Spleen (tissue), 13 donors: ENCODE data around the gene JAML. TPM values are rescaled to one million over a fixed set of nuclear protein-coding genes. Genes with fewer than 3 reads are reported as not detected.

Source experiments
- DNase-seq: peaks from one replicate; pipeline ENCODE4 v3.0.0-alpha.2; 2020
- H3K27ac ChIP-seq, 8 donors: fragments of 200-600 bp; sonication (generic) in 7 of 8; 1 replicate in 4 of 8; 2 replicates in 4 of 8; pipeline versions ENCODE4 v1.5.0 to v1.8.0; 2016 to 2021; ENCODE audit warnings: inconsistent platforms in 4 of 8, mild to moderate bottlenecking in 4 of 8, moderate library complexity in 1 of 8
- H3K27me3 ChIP-seq, 7 donors: fragments of 200-600 bp; sonication (generic) in 6 of 7; replicated peaks in 1 of 7; 1 replicate in 4 of 7; 2 replicates in 3 of 7; pipeline versions ENCODE4 v1.5.0 to v1.8.0; 2016 to 2021; ENCODE audit warnings: inconsistent platforms in 3 of 7, mild to moderate bottlenecking in 1 of 7
- H3K36me3 ChIP-seq, 6 donors: fragments of 200-600 bp; sonication (generic) in 5 of 6; 1 replicate in 4 of 6; 2 replicates in 2 of 6; pipeline versions ENCODE4 v1.5.0 to v1.8.0; 2016 to 2021; ENCODE audit warnings: inconsistent platforms in 2 of 6
- H3K4me1 ChIP-seq, 6 donors: fragments of 200-600 bp; sonication (generic) in 5 of 6; 1 replicate in 3 of 6; 2 replicates in 3 of 6; pipeline versions ENCODE4 v1.5.0 to v1.8.0; 2016 to 2021; ENCODE audit warnings: inconsistent platforms in 3 of 6
- H3K4me3 ChIP-seq, 8 donors: fragments of 200-600 bp; sonication (generic) in 7 of 8; 1 replicate in 4 of 8; 2 replicates in 4 of 8; pipeline versions ENCODE4 v1.5.0 to v1.8.0; 2016 to 2021; ENCODE audit warnings: inconsistent platforms in 4 of 8, mild to moderate bottlenecking in 4 of 8, moderate library complexity in 2 of 8
- H3K9me3 ChIP-seq, 8 donors: fragments of 200-600 bp; sonication (generic) in 7 of 8; 1 replicate in 4 of 8; 2 replicates in 4 of 8; pipeline versions ENCODE4 v1.5.0 to v1.8.0; 2016 to 2021; ENCODE audit warnings: inconsistent platforms in 4 of 8
- POLR2A ChIP-seq, 3 donors: fragments of 450-650 bp; IDR thresholded peaks; one replicate each; pipeline ENCODE4 v1.5.1; 2017; ENCODE audit warnings: antibody characterized with exemption in 3 of 3, mild to moderate bottlenecking in 1 of 3
- POLR2AphosphoS5 ChIP-seq, 3 donors: sonication (generic); formaldehyde crosslinking; IDR thresholded peaks; one replicate each; pipeline ENCODE4 v1.5.1; 2017; ENCODE audit warnings: antibody characterized with exemption in 3 of 3
- WGBS, 5 donors: extraction: QIAGEN DNeasy Blood & Tissue Kit in 3 of 5; methylation state at CpG; one replicate each; pipeline versions ENCODE4 v1.1.5 to v1.1.7; 2013 to 2018; 5-methylcytosine and 5-hydroxymethylcytosine counted together
- intact Hi-C: fragments of 100-400 bp; cut with DNase I; formaldehyde crosslinking; loops from one replicate; pipeline ENCODE4 v1.15.0; 2023; ENCODE audit warnings: low total_unique reads
- long read RNA-seq, 2 donors: transcript quantifications; one replicate each; lab custom pipeline, GENCODE V29; 2026
- polyA plus RNA-seq, 3 donors: library from polyadenylated mRNA; stranded (reverse); fragments of 200-250 nt; gene quantifications; one replicate each; pipeline ENCODE4 v1.2.1, GENCODE V29; 2013
- total RNA-seq, 7 donors: library from RNA; depleted of rRNA in 3 of 7; stranded (reverse); fragments of >200 nt in 3 of 7; fragmentation: NEBNext Ultra II Directional in 4 of 7; extraction: Animal tissue kit (Norgen Biotek cat#: 25700) in 4 of 7; gene quantifications; one replicate each; pipeline versions ENCODE4 v1.1.0 to v1.2.1, GENCODE V29; 2016 to 2021
- TF ChIP-seq, protein P1 (sequence below), 11 experiments: fragments of 200-600 bp in 7 of 11; fragments of 450-650 bp in 4 of 11; sonication (generic) in 4 of 11; IDR thresholded peaks in 8 of 11; conservative IDR thresholded peaks in 3 of 11; 1 replicate in 7 of 11; 2 replicates in 4 of 11; pipeline versions ENCODE4 v1.4.0 to v1.8.0; 2016 to 2021; ENCODE audit warnings: antibody characterized with exemption in 11 of 11, inconsistent platforms in 4 of 11, mild to moderate bottlenecking in 1 of 11
- donor health status: healthy with polysubstance abuse.
- donor health status: DM: no; HTN: no; CAD: no; lungs with moderate emphysema.
- donor health status: DM: no; HTN: no; CAD: no.
- donor health status: Bipolar disorder and iron deficiency.
- donor health status: healthy.
- donor health status: DM: no; HTN: no; CAD: no.
- donor health status: DM: yes; HTN: yes; CAD: no.

The JAML gene, protein sequence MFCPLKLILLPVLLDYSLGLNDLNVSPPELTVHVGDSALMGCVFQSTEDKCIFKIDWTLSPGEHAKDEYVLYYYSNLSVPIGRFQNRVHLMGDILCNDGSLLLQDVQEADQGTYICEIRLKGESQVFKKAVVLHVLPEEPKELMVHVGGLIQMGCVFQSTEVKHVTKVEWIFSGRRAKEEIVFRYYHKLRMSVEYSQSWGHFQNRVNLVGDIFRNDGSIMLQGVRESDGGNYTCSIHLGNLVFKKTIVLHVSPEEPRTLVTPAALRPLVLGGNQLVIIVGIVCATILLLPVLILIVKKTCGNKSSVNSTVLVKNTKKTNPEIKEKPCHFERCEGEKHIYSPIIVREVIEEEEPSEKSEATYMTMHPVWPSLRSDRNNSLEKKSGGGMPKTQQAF
- 100 to 1,000 TPM in 2 of 7 donors, 10 to 100 TPM in 5; 45.5 to 180 (median 91.3) TPM for total RNA-seq
- polyA plus RNA-seq = 100 to 1,000 TPM in 1 of 3 donors, 10 to 100 TPM in 2; 18.2 to 154 (median 42.0) TPM
- long read RNA-seq, donor 1, partial matches to known transcripts = 0 of 1 reads
- long read RNA-seq, donor 1, other reads (novel, unspliced or antisense) = 0 of 1 reads
- long read RNA-seq, donor 2, partial matches to known transcripts = 0 of 7 reads
- long read RNA-seq, donor 2, other reads (novel, unspliced or antisense) = 0 of 7 reads

DNA sequence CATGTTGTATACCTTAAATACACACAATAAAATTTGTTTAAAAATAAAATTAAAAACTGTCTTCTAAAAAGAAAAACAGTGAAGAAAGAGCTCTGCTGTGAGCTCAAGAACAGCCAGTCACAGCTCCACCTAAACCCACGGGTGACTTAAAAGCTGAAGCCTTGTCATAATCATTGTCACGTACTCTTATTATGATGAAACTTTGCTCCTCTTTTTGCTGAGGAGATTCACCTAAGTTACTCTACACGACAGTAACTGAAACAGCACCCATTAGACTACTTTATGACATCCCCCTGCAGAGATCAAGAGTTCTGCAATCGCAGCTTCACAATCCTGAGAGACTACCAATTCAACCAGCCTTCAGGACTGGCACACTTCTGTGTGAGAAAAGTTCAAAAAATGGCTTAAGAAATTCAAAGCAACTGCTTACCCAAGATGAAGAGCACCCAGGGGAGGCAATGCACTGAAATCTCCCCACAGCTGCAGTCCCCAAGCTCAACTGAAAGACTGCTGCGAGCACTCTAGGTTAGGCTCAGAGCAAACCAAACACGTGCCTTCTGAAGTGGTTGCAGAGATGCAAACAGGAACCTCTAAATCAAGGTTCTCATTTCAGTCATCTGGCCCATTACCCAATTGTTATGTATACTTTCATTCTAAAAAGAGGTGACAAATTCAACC is at the start of gene JAML:
TSS of gene JAML (minus strand) at position 501 of the 678 bp plus-strand sequence. CDS start 10,145 bp downstream, outside the sequence.
- intact Hi-C loops = no loop called here
- Histone ChIP-seq H3K27ac (peak within 1 kb of the TSS; percentile 37 to 90 (median 83)), H3K4me3 (peak within 1 kb of the TSS in 7 of 8 donors; percentile 15 to 63 (median 34)), H3K27me3 (peaks cover 0 to 44% (median 0%) of the 10 kb centered on the region in 7 donors), H3K4me1 (peaks cover 31 to 97% (median 68%) of the 10 kb centered on the region in 6 donors), H3K9me3 (no peaks in the 10 kb centered on the region), H3K36me3 (no peaks in the 10 kb centered on the region)
- 22 to 55% (median 27%) methylated on average over 6 of the region's 6 CpGs for WGBS, 5 donors
- no peak for DNase-seq
- TF ChIP-seq POLR2AphosphoS5 (IDR thresholded peaks at IDR 0.05) (peak in 1 of 3 donors; percentile 88), POLR2A (IDR thresholded peaks at IDR 0.05) (peak in 1 of 3 donors; percentile 39)
- TF ChIP-seq, protein P1, sequence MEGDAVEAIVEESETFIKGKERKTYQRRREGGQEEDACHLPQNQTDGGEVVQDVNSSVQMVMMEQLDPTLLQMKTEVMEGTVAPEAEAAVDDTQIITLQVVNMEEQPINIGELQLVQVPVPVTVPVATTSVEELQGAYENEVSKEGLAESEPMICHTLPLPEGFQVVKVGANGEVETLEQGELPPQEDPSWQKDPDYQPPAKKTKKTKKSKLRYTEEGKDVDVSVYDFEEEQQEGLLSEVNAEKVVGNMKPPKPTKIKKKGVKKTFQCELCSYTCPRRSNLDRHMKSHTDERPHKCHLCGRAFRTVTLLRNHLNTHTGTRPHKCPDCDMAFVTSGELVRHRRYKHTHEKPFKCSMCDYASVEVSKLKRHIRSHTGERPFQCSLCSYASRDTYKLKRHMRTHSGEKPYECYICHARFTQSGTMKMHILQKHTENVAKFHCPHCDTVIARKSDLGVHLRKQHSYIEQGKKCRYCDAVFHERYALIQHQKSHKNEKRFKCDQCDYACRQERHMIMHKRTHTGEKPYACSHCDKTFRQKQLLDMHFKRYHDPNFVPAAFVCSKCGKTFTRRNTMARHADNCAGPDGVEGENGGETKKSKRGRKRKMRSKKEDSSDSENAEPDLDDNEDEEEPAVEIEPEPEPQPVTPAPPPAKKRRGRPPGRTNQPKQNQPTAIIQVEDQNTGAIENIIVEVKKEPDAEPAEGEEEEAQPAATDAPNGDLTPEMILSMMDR (IDR thresholded peaks at IDR 0.05 in 8 of 11, conservative IDR thresholded peaks at IDR 0.05 in 3 of 11) = no peak

DNA sequence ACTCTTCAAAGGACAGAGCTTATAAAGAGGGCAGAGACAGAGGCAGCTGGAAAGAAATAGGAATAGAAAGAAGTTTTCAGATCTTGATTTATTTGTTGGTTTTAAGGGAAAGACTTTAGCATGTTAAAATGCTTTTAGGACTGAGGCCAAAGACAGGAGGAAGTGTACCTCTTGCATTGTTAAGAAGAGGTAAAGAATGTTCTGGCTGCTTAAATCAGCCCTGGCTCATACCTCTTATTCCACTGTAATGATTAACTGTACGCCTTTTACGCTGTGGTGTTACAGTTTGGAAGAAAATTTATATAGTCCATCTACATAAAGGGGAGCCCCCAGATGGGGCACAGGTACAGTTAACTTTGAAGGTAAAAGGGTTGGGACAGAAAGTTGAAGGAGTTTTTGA is 49.4 kb upstream of the JAML start:
- no peak overlapping the region for H3K4me3 ChIP-seq
- H3K9me3 ChIP-seq = no peaks in the 10 kb centered on the region
- DNase-seq = no peak
- no peak overlapping the region for H3K27ac ChIP-seq
- intact Hi-C loops = no loop called here
- no peaks in the 10 kb centered on the region for H3K4me1 ChIP-seq
- peaks cover 0 to 12% (median 0%) of the 10 kb centered on the region in 7 donors for H3K27me3 ChIP-seq
- H3K36me3 ChIP-seq = no peaks in the 10 kb centered on the region
- TF ChIP-seq, protein P1 (IDR thresholded peaks at IDR 0.05 in 8 of 11, conservative IDR thresholded peaks at IDR 0.05 in 3 of 11) = no peak
- TF ChIP-seq POLR2A (IDR thresholded peaks at IDR 0.05) (no peak), POLR2AphosphoS5 (IDR thresholded peaks at IDR 0.05) (no peak)
- WGBS, 5 donors = 89 to 97% (median 92%) methylated on average over 2 of the region's 2 CpGs

DNA sequence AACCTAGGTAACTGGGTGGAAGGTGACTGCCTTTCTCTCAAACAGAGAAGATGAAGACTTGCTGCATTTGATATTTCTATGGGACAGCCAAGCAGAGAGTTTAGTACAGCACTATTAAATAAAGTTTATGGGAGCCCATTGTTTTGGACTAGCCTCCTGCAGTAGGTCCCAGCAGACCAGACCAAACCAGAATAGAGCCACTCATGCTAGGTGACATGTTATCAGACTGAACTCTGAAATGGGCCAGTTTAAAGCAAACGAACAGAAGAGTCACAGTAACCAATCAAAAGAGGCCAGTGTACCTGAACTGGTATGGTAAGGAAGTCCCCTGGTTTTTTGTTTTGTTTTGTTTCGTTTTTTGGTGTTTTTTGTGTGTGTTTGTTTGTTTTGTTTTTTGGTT is 47.2 kb upstream of the JAML start:
- no peak overlapping the region for H3K4me3 ChIP-seq
- no peaks in the 10 kb centered on the region for H3K36me3 ChIP-seq
- WGBS, 5 donors = 65 to 83% (median 80%) methylated on average over 2 of the region's 2 CpGs
- H3K9me3 ChIP-seq = no peaks in the 10 kb centered on the region
- no peaks in the 10 kb centered on the region for H3K4me1 ChIP-seq
- intact Hi-C loops = no loop called here
- TF ChIP-seq POLR2A (IDR thresholded peaks at IDR 0.05) = no peak
- TF ChIP-seq, protein P1 (IDR thresholded peaks at IDR 0.05 in 8 of 11, conservative IDR thresholded peaks at IDR 0.05 in 3 of 11) = no peak
- no peak for TF ChIP-seq POLR2AphosphoS5 (IDR thresholded peaks at IDR 0.05)
- peaks cover 0 to 21% (median 0%) of the 10 kb centered on the region in 7 donors for H3K27me3 ChIP-seq
- DNase-seq = no peak
- H3K27ac ChIP-seq = no peak overlapping the region
